AG10803 (cell line): ENCODE measurements around the gene NOCT.

Experiments
- DNase-seq: peaks from one replicate; pipeline ENCODE4 v3.0.0; 2010; ENCODE audit warnings: low read depth
- H3K4me3 ChIP-seq: 2 replicates; pipeline ENCODE4 v1.5.1; 2011; ENCODE audit warnings: mild to moderate bottlenecking, low read length, control low read depth
- CTCF ChIP-seq: conservative IDR thresholded peaks from 2 replicates; pipeline ENCODE4 v1.5.1; 2011; ENCODE audit warnings: mild to moderate bottlenecking, low read length, control low read depth, inconsistent platforms

Gene NOCT

DNA sequence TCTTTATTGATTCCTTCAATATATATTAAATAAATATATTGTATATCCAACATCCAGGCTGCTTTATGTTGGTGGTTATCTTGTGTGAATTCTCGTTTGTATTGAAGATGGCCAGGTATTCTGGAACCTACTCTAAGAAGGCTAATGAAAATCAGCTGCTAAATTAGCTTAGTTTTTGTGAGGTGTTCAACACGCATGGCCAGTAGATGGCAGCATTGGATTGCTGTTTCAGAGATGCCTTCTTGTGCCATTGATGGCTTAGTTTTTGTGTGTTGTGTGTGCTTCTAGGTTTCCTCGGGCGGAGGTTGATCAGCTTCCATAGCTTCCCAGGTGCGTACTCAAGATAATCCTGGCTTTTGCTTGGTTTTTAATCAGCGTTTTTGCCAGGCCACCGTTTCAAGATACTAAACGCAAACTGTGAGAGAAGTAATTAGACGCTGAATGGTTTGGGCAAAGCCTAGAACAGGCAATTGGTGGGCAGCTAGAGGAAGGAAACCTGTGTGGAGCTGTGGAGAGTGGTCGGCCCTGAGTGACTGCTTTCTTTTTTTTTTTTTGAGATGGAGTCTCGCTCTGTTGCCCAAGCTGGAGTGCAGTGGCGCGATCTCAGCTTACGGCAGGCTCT, 15.1 kb downstream of the NOCT start:
- TF ChIP-seq CTCF, result peak; percentile 96
- DNase-seq, result peak; percentile 81
- H3K4me3 ChIP-seq, result no peak overlapping the region

DNA sequence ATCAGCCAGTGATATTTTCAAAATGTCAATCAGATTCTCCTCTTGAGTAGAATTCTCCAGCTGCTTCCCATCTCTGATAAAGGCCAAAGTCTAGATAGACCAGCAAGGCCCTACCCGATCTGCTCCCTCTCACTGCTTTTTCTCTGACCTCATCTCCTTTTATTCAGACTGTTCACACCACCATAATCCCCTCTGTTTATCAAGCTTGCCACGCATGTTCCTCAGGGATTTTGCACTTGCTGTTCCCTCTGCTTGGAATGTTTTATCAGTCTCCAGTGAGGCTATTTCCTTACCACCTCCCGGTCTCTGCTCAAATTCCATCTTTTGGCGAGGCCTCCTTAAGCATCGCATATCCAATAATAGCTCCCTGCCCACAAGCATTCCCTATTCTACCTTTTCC, 20.1 kb downstream of the NOCT start:
- no peak for TF ChIP-seq CTCF
- no peak overlapping the region for H3K4me3 ChIP-seq
- DNase-seq, result no peak

DNA sequence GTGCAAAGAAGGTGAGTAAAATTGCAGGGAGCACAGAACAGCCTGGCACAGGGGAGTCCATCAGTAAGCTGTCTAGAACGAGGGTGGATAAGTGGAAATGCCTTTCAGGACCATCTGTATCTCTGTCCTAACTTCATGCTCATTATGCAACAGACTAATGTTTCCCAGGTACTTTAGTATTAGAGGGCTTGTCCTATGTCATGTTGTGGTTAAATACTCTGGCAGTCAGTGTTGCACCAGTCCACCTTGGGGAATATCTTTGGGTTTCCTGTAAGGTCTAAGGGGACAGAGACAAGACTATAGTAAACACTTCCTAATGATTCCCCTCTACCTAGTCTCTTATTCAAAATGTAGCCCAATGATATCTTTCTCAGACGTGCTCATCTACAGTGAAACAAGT, 21.3 kb downstream of the NOCT start:
- DNase-seq, result no peak
- TF ChIP-seq CTCF, result no peak
- no peak overlapping the region for H3K4me3 ChIP-seq

- TF ChIP-seq CTCF, result no peak
- no peak for DNase-seq
- no peak overlapping the region for H3K4me3 ChIP-seq
These were observed 23.4 kb downstream of the NOCT start for GRCh38 chr4:139038874-139039443.

- no peak for TF ChIP-seq CTCF
- DNase-seq, result peak; percentile 15
- H3K4me3 ChIP-seq, result no peak overlapping the region
These were observed 27.4 kb downstream of the NOCT start for GRCh38 chr4:139042981-139043460.

GRCh38 chr4:139044291-139044690, 28.7 kb downstream of the NOCT start:
- DNase-seq, result peak; percentile 13
- no peak for TF ChIP-seq CTCF
- H3K4me3 ChIP-seq, result no peak overlapping the region

GRCh38 chr4:139048026-139048425, 32.4 kb downstream of the NOCT start:
- no peak for TF ChIP-seq CTCF

More at GRCh38 chr4:139048026-139048425, 32.4 kb downstream of the NOCT start:
- DNase-seq, result no peak
- no peak overlapping the region for H3K4me3 ChIP-seq
